Daoy (cell line): ENCODE results near the gene EPB41. TPM values are rescaled to one million over a fixed set of nuclear protein-coding genes. Genes with fewer than 3 reads are reported as not detected.
"Not testable (repeated sequence)": the region's sequence is repeated elsewhere in the genome, so short reads cannot be mapped to it uniquely, and the experiment has no call there.

Source experiments
- DNase-seq: peaks from one replicate; pipeline ENCODE4 v3.0.0-alpha.2; 2015; ENCODE audit warnings: low read depth
- total RNA-seq: library from RNA; depleted of rRNA; stranded (reverse); fragments of >200 nt; shearing (Covaris generic); gene quantifications from 2 replicates; pipeline ENCODE4 v1.2.3, GENCODE V29; 2014

The EPB41 gene
- total RNA-seq, 1 experiment from 2014 or later = 36.5 TPM

DNA sequence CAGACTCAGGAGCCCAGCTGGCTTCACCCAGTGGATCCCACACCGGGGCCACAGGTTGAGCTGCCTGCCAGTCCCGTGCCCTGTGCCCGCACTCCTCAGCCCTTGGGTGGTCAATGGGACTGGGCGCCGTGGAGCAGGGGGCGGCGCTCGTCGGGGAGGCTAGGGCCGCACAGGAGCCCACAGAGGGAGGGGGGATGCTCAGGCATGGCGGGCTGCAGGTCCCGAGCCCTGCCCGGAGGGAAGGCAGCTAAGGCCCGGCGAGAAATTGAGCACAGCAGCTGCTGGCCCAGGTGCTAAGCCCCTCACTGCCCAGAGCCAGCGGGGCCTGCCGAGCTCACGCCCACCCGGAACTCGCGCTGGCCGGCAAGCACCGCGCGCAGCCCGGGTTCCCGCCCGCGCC, 216.7 kb downstream of the EPB41 start:
- not testable (repeated sequence) for DNase-seq

DNA sequence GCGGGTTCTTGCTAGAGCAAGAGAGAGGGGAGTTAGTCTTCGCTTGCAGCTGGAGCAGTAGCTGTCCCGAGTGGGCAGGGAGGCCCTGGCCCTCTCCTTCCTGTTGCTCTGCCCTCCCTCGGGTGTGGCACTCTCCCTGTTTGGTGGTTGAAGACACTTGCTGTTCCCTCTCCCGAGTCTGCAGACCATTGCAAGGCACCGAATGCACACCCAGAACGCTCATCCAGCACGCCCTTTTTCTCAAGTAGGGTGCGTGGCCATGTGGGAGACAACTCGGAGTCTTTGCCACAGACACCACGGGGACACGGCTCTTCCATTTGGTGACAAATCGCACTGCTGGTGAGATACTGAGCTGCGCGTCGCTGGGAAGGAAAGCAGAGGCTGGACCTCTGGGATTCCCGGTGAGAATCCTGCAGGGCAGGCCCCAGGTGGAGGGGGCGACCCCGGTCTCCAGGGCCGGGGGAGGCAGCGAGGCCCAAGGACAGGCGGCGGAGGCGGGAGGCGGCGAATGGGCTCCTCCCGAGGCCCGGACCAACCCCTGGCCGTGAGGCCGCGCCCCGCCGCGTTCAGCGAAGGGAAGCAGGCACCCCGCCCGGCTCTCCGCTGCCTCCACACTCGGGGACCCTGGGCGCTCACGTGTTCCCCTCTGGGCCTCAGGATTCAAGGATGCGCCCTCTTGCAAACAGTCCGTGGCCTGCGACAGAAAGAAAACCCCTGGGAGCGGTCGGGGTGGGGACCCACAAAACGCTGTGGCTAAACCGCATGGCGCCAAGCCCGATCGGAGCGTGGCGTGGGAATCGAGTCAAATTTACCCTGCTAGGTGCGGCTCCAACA, 219.7 kb downstream of the EPB41 start:
- DNase-seq = no peak

DNA sequence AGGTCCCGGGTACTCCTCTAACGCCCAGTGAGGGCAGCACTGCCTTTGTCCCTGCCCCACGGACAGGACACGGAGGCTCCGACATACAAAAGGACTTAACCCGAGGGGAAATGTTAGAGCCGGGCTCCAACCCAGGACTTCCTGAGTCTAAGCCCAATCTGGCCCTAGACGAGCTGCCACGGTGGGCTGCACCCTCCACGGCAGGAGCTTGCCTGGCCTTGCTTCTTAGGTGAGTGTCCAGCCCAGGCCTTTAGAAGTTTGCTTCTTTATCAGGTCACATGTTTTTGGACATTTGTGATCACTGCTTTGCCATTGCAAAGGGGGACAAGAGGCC, 220.3 kb downstream of the EPB41 start:
- no peak for DNase-seq

DNA sequence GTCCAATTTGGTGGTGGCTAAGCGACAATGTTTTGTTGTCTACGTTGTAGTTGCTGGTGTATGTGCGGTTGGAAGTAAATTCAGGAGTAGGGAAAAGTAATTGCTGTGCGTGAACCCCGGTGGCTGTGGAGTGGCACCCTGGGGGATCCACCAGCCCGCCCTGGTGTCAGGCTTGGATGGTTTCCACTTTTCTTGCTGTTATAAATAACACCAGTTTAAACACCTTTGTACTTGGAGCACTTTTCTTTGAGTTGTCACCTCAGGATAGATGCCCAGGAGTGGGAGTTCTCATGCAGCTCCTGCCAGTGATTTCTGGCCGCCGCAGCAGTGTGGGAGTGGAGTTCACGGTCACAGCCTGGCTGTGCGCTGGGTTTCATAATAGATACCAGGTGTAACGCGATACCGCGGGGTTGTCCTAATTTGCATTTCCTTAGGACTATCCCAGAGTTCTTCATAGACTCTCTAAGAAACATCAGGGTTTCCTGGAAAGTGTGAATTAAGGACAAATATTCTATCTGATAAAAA, 222.1 kb downstream of the EPB41 start:
- DNase-seq = no peak

DNA sequence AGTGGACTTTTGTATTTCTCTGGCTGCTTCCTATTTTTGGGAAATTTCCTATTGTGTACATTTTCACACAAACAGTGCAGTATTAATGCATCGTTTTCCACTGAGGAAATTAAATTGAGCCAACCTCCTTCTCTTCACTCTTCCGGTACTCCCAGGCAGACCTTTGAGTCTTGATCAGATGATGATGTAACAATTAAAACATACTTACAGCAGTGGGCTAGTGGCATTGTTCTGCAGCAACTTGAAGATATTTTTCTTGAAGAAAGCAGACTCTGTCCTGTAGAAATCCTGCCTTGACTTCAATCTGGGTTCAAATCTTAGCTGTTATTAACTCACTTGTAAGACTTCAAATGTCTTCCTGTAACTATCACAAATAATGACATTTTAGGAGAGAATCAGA, 228.3 kb downstream of the EPB41 start:
- DNase-seq = no peak

GRCh38 chr1:29144178-29144577, 229.8 kb downstream of the EPB41 start:
- no peak for DNase-seq

DNA sequence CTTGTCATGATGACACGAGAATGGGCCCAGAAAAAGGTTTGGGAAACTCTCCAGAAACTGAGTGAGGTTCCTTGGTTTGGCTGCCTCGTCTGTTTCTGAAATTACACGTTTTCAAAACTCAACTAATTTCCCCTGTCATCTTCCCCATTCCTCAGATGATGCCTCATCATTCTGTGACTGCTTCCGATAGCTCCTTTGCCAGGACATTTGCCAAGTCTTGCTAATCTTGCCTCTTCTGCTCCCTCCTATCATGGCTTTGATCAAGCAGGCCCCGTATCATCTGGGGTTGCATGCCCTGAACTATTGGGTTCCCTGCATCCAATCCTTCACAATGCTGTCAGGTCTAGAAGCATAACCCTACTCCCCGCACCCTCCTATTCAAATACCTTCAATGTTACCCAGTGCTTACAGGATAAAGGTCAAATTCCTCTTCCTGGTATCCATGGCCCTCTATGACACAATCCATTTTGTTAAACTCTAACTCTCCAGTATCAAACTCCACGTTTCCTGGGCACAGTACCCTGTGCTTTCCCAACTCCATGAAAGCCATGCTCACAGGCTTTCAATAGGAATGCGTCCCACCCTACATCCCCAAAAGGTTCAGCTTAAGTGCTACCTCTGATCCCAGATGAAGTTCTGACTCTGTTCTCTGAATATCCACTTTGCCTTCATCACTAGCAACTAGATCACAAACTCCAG, 231.5 kb downstream of the EPB41 start:
- DNase-seq = no peak

- DNase-seq = no peak
These were observed 234.5 kb downstream of the EPB41 start for GRCh38 chr1:29148656-29149491.

DNA sequence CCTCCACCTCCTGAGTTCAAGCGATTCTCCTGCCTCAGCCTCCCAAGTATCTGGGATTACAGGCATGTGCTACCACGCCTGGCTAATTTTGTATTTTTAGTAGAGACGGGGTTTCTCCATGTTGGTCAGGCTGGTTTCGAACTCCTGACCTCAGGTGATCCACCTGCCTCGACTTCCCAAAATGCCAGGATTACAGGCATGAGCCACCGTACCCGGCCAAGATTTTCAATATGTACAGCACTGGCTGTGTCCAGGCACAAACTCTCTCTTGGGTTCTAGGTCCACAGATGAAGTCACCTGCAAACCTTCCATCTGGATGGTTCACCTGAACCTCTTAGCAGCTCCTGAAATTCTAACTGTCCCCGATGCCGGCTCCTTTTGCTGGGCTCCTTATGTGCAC, 236.0 kb downstream of the EPB41 start:
- DNase-seq = not testable (repeated sequence)

GRCh38 chr1:29152046-29152805, 237.9 kb downstream of the EPB41 start:
- no peak for DNase-seq

DNA sequence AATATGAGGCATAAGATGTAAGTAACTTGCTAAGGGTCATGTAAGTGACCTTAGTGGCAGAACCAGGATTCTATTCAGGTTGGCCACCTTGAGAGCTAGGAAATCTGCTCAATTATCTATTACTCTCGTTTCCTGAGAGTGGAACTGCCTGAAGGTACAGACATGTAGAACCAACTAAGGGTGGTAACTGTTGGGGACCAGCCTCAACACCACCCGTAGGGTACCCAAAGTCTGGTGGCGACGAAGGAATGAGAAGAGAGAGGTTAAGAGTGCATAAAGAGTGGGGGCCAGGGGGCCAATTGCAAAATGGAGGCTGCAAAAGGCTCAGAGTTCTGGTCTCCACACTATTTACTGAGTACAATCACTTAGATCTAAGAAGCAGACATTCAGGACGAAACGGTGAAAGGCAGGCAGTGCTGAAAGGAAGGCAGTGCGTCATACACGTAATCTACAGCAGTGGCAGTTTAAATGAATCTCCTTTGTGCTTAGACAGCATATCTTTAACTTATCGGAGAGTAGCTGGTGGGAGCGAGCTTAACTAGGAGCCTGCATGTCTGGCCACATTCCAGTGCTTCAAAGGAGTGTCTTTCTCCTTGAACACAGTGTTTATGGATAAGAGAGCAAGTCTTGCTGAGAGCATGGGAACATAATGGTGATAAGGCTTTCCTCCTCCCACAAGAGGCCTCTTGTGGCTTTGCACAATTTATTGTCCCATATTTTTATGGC, 242.3 kb downstream of the EPB41 start:
- no peak for DNase-seq

- no peak for DNase-seq
These were observed 242.9 kb downstream of the EPB41 start for GRCh38 chr1:29157269-29157601.

GRCh38 chr1:29159773-29160172, 245.4 kb downstream of the EPB41 start:
- DNase-seq = no peak

DNA sequence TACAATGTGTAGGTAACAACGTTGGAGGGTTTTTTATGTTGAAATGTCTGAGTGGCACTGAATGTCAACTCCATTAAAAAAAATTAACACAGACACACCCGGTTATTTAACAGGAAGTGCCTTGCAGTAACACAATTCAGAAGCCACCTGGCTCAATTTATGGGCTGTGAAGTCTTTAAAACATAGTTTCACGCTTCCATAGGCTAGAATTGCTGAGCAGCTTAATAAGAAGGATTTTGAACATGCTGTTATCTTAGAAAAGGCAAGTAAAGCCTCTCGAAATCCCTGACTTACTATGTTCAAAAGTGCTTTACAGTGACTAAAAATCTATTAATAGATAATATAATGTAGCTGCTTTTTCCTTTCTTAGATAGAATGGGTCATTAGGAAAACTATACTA, 247.7 kb downstream of the EPB41 start:
- no peak for DNase-seq

DNA sequence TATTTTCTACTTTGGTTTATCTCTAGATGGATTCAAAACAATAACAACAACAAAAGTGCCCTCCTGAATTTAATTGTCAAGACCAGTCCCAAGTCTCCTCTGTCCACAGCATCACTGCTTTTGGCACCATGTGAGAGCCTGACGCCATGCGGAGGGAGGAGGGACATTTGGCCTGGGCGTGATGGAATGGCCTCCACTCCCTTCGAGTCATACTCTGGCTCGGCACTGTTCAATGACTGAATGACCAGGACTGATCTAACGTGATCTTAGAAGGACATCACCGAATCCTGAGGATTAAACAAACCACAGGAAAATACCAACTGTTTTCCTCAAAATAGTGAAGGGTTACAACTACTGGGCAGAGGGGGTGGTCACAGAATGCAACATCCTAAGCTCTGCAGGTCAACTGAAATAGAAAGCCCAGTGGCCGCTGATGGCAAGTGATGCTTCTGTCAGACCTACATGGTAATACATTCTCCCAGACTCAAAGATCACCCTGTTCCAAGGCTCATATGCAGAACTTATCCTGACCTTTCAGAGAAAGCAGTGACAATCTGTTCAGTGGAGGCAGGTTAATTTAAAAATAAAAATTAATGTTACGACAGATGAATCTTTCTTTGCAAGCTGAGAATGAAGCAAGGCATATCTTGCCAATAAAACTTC, 248.2 kb downstream of the EPB41 start:
- no peak for DNase-seq

GRCh38 chr1:29164588-29164987, 250.2 kb downstream of the EPB41 start:
- DNase-seq = no peak

DNA sequence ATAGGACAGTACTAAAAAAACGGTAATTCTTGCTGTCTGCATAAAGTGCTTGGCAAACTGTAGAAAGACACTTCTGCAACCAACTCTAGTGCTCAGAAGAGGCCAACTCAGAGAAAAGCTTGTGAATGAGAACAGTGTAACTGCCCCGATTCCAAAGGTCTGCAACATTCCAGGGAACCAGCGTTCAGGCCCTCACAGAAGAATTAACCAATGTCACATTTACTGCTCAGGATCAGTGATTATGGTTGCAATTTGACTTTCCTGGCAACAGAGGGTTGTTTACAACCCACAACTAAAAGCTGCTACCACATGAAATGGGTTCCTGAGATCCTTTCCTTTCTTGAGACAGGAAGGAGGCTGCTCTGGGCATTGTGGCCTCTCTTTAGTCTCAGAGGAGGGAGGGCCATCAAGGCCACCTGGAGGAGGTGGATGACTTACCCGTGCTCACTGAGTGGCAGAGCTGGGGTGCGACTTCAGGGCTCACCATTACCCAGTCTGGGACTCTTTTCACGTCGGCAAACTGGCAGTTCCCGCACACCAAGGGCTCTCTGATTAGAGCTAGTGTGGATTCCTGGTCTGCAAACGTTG, 252.0 kb downstream of the EPB41 start:
- no peak for DNase-seq

DNA sequence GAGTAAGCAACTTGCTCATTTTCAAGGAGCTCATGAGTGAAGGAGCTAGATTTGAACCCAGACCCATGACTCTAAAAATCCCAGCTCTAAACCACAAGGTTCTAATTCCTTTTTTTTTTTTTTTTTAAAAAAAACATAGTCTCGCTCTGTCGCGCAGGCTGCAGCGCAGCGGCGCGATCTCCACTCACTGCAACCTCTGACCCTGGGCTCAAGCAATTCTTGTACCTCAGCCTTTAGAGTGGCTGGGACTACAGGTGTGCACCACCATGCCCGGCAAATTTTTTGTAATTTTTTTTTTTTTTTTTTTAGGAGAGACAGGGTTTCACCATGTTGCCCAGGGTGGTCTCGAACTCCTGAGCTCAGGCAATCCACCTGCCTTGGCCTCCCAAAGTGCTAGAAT, 253.5 kb downstream of the EPB41 start:
- DNase-seq = no peak
